Measurements from ENCODE around the gene SLC30A1.

Gene SLC30A1

DNA sequence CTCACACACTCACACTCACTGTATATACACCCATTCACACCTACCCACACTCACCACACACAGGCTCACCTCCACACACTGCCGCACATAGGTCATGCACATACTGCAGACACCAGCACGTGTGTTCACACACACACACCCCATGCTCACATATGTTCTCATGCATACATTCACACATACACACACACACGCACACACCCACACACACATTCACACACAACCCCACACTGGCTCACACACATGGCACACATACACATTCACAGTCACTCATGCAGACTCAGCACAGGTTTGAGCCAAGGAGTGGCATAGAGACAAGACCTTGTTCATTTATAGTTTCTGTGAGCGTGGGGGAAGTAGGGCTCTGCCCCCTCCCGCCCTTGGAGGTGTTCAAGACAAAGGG, 41.1 kb upstream of the SLC30A1 start:
- TF ChIP-seq, protein P1, sequence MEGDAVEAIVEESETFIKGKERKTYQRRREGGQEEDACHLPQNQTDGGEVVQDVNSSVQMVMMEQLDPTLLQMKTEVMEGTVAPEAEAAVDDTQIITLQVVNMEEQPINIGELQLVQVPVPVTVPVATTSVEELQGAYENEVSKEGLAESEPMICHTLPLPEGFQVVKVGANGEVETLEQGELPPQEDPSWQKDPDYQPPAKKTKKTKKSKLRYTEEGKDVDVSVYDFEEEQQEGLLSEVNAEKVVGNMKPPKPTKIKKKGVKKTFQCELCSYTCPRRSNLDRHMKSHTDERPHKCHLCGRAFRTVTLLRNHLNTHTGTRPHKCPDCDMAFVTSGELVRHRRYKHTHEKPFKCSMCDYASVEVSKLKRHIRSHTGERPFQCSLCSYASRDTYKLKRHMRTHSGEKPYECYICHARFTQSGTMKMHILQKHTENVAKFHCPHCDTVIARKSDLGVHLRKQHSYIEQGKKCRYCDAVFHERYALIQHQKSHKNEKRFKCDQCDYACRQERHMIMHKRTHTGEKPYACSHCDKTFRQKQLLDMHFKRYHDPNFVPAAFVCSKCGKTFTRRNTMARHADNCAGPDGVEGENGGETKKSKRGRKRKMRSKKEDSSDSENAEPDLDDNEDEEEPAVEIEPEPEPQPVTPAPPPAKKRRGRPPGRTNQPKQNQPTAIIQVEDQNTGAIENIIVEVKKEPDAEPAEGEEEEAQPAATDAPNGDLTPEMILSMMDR (IDR thresholded peaks at IDR 0.05; ENCODE audit: insufficient read depth, missing control alignments), result no peak
- DNase-seq (ENCODE audit: insufficient read length, low spot score) (no peak), FAIRE-seq (no peak)

DNA sequence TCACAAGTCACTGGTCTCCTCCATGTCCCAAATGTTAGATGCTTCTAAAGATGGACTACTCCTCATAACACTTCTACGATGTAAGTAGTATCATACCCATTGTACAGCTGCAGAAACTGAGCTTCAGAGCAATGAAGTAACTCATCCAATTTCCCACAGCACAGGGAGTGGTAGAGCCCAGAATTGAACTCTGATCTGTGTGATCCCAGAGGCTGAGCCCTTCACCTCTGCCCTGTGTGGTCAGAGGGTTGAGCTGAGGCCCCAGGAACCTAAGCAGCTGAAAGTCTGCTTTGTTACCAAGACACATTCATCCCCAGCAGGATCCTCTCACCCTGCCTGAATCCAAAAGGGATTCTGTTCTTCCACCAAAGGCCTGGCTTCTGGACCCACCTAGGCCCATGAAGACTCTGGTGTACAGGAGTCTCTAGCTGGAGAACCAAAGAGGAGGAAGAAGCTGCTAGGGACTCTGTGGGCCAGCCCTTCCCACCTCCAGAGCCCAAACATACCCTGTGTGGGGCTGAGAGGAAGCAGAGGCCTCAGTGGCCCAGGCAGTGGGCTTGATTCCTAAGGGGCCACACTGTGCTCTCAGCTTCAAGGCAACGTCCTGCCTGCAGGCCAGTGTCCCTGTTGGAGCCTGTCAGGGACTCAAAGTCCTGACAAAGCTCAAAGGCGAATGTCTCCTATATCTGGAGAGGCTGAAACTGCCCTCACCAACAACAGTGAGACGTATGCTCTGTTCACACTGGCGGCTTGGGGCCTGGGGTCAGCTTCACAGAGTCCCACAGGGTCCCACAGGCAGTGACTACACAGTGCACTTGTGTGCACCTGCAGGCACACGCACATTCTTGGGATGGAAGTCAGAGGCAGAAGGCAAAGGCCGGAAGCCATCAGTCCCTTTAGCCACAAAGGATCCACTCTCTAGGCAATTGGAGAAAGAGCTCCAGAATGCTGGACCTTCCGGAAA, 40.4 kb upstream of the SLC30A1 start:
- FAIRE-seq, result no peak
- TF ChIP-seq, protein P1 (IDR thresholded peaks at IDR 0.05; ENCODE audit: insufficient read depth, missing control alignments), result no peak
- no peak for DNase-seq (ENCODE audit: insufficient read length, low spot score)

DNA sequence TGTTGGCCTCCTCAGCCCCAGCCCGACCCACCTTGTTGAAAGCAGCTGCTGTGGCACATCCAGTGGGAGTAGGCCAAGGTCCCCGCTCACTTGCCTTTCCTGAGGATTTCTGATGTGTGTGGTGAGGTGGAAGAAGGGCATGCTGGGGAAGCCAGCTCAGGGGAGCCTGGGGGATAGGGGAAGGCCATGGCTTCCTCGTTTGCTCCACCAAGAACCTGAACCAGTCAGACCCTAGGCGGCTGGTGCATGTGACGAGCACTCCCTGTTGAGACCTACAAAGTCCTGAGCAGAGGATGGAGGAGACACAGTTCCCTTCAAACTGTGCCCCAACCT, 38.0 kb upstream of the SLC30A1 start:
- TF ChIP-seq, protein P1 (IDR thresholded peaks at IDR 0.05; ENCODE audit: insufficient read depth, missing control alignments), result no peak
- DNase-seq (ENCODE audit: insufficient read length, low spot score), result no peak
- FAIRE-seq, result no peak

DNA sequence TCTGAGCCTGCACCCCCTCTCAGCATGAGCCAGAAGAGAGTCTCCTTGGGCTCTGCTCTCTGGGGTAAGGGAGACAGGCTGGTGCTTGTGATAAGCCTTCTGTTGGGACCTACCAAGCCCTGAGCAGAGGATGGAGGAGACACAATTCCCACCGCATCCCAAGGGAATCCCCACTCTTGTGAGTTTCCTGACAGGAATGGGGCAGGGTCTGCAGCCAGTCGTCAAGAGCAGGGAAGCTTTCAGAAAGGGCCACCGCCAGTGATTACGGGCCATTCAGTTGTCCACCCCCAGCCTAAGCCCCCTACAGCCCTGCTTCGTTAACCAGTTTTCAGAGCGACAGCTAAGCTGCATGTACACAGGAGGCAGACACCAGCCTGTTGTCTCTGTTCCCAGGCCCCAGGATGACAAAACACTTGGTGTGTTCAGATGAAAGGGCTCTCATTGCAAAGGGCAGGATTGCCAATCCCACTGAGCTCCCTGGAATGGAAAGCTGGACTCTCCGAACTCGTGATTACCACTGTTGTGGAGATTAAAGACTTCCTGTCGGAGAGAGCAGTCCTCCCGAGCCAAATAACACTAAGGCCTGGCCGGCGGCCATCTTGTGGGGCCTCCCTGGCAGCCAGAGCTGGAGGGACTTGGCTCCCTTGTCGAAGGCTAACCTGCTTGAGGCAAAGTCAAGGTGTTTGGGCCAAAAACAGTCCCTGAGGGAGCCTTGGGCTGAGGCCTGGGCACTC, 37.4 kb upstream of the SLC30A1 start:
- DNase-seq (ENCODE audit: insufficient read length, low spot score) (no peak), FAIRE-seq (no peak)
- TF ChIP-seq, protein P1 (IDR thresholded peaks at IDR 0.05; ENCODE audit: insufficient read depth, missing control alignments), result no peak

- FAIRE-seq (no peak), DNase-seq (ENCODE audit: insufficient read length, low spot score) (no peak)
- TF ChIP-seq, protein P1 (IDR thresholded peaks at IDR 0.05; ENCODE audit: insufficient read depth, missing control alignments), result no peak
Observed at GRCh38 chr1:211614615-211615014, 35.7 kb upstream of the SLC30A1 start.

- FAIRE-seq (no peak), DNase-seq (ENCODE audit: insufficient read length, low spot score) (no peak)
- TF ChIP-seq, protein P1 (IDR thresholded peaks at IDR 0.05; ENCODE audit: insufficient read depth, missing control alignments), result no peak
Observed at GRCh38 chr1:211613951-211614350, 35.0 kb upstream of the SLC30A1 start.
